GM10847 (cell line): Measurements from ENCODE around the gene TCN2.

Source experiments
- POLR2A ChIP-seq: IDR thresholded peaks from 2 replicates; pipeline ENCODE4 v1.6.1; 2011; ENCODE audit not compliant: insufficient read length; ENCODE audit errors: extremely low read depth

Gene TCN2

GRCh38 chr22:30634471-30635233 is 27.7 kb downstream of the TCN2 start:
- no peak for TF ChIP-seq POLR2A

DNA sequence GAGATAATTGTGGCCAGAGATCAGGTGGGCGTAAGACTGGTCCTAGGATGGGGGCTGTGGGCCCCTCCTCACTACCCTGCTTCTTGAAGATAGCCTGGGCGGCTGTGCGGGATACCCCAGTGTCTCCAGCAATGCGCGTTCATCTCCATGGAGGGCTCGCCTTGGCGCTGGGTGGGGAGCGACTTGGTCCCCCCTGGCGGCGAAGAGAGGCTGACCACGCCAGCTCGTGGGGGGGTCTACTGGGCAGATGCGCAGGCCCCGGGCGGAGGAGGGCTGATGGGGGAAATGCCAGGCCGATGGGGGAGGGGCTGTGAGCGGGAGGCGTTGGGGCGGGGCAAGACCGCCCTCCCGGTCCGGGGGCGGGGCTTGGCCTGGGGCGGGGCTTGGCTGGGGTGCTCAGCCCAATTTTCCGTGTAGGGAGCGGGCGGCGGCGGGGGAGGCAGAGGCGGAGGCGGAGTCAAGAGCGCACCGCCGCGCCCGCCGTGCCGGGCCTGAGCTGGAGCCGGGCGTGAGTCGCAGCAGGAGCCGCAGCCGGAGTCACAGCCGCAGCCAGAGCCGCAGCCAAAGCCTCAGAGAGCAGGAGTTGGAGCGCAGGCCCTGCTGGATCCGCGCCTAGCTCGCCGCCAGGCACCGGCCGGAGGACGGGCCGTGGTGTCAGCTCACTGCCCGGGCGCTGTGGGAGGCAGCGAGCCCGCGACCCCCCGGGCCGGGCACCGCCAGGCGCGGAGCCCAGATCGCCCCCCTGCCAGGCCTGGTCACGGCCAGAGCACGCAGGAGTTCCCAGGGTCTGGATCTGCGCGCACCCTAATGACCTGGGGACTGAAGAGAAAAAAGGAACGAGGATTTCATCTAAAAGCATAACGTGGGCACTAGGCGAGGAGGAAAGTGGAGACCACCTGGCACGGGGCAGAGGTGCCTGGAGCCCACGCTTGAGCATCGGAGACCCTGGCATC is 28.6 kb downstream of the TCN2 start, which contains the start of gene SLC35E4:
SLC35E4 (plus strand) TSS at position 509 of the 953 bp plus-strand sequence. CDS start 670 bp downstream, outside the sequence.
- peak; percentile 39 for TF ChIP-seq POLR2A

- TF ChIP-seq POLR2A, result no peak
Observed at GRCh38 chr22:30636226-30637077, 29.5 kb downstream of the TCN2 start.

DNA sequence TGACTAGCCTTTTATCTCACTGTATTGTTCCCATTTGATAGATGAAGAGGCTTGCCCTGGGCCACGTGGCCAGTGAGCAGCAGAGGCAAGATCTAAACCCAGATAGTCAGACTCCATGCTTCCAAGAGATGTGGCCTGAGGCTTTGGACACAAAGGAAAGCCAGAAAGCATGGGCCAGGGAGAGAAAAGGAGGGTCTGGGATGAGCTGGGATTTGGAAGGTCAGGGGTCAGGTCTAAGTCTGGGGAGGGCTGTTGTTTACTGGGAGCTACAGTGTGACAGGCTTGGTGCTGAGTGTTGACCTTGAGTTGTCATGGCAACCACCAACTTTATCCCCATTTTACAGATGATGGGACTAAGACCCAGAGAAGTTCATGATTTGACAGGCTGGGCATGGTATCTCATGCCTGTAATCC is 30.7 kb downstream of the TCN2 start:
- no peak for TF ChIP-seq POLR2A

DNA sequence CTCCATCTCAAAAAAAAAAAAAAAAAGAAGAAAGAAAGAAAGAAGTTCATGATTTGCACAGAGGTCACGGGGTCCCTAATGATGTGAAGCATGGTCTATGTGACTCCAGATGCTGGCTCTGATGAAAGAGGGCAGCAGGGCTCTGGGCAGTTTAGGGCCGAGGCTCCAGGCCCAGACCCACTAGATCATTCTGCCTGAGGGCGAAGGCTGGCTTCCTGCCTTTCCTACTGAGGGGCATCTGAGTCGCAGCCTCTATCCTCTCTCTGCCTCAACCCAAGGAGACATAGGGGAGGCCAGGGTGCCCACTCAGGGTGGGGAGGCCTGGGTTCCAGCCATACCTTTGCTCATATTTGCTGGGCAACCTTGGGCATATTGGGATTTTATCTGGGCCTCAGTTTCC is 33.4 kb downstream of the TCN2 start:
- no peak for TF ChIP-seq POLR2A

- TF ChIP-seq POLR2A, result no peak
Observed at GRCh38 chr22:30640839-30641430, 34.0 kb downstream of the TCN2 start.

DNA sequence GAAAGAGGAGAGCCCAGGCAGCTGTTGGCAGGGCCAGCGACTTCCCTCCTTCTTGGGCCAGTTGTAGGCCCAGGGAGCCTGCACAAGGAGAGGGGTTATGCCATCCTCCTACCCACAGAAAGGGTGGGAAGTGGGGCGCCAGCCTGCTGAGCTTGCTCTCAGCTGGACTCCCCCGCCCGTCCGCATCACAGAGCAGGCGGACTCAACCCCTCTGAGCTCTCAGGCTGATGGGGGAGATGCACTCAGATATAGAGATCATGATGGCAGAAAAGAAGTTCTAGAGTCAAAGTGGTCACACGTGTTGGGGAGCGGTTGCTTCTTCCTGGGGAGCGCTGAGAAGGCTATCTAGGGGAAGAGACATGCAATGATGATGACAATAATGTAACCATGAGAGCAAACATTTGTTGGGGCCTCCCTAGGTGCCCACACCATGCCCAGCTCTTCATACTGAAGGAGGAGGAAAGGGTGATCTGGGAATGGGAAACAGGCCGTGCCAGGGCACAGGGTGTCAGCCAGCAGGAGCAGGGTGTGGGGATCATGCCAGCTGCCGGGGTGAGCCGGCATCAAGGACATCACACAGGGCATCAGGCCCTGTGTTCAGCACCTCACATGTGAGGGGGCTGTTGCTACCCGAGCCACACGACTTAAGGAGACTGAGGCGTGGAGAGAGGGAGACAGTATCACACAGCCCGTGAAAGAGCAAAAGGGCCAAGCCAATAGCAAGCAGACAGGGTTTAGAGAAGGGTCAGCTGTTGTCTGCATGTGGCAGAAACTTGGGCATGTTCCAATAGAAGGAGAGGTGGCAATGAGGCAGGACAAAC is 36.3 kb downstream of the TCN2 start:
- no peak for TF ChIP-seq POLR2A

DNA sequence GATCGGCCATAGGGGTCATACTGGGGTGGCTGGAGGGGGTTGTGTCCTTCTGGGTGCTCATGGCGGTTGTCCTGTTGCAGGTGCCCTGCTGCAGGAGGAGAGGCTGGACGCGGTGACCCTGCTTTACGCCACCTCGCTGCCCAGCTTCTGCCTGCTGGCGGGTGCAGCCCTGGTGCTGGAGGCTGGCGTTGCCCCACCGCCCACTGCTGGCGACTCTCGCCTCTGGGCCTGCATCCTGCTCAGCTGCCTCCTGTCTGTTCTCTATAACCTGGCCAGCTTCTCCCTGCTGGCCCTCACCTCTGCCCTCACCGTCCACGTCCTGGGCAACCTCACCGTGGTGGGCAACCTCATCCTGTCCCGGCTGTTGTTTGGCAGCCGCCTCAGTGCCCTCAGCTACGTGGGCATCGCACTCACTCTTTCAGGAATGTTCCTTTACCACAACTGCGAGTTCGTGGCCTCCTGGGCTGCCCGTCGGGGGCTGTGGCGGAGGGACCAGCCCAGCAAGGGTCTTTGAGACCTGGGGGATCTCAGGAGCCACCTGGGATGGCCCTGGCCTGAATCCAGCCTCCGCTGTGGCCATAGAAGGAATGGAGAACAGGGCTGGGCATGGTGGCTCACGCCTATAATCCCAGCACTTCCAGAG is 39.7 kb downstream of the TCN2 start:
- no peak for TF ChIP-seq POLR2A

DNA sequence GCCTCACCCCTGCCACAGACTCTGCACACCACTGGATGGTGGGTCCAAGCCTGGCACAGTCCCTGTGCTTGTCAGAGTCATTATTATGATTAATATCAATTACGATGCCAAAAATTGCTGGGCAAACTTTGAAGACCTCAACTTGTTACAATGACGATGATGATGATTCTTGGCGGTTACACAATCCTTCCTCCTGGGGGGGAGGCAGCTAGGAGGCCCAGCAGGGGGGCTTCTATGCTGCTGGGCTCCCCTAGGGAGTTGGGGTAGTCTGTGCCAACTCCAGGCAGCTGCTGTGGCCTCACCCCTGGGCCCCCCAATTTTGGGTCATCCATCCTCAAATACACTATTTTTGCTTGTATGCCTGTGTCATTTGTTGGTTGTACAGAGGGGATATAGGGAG is 40.6 kb downstream of the TCN2 start:
- TF ChIP-seq POLR2A, result no peak

GRCh38 chr22:30648825-30649224 is 41.9 kb downstream of the TCN2 start:
- TF ChIP-seq POLR2A, result no peak

- TF ChIP-seq POLR2A, result no peak
Observed at GRCh38 chr22:30649430-30650007, 42.5 kb downstream of the TCN2 start.

- TF ChIP-seq POLR2A, result no peak
Observed at GRCh38 chr22:30650508-30651116, 43.6 kb downstream of the TCN2 start.

DNA sequence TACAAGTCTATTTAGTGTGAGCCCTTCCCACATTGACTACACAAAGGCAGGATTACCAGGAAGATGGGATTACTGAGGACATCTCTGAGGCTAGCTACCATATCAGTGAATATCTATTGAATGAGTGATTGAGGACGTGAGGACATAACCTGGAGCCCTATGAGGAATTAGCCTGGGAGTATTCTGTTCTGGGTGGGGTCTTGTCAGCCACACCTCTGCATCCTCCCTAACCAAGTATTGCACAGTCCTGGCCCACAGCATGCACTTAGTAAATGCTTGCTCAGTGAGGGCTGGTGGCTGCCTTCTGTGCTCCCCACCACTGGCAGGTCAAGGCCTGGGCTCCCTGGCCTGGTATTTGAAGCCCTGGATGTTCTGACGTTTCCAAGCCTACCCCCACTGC is 45.9 kb downstream of the TCN2 start:
- no peak for TF ChIP-seq POLR2A
